ENCODE measurements around the gene PTGFR.

The PTGFR gene

DNA sequence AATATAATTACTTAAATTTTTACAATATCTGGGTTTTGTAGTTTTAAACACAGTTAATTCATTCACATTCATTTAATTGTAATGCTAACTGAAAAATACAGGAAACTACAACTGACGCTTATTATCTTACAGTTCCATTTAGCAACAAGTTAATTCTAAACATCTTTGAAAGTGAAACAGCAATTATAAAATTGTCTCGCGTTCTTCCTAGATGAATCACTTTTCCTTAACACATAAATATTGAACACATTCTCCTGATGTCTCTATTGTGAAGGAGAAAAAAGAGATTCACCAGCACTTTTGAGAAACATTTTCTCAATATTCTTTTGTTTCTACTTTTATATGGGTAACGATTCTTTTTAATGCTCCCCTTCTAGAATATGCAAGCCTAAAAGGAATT is 6.4 kb downstream of the PTGFR start:
- no peaks in the 10 kb centered on the region for H3K9me3 Mint-ChIP-seq
- H3K4me1 Mint-ChIP-seq: no peaks in the 10 kb centered on the region
- H3K27me3 Mint-ChIP-seq: peaks cover 14% of the 10 kb centered on the region
- no peak overlapping the region for H3K4me3 Mint-ChIP-seq
- H3K36me3 Mint-ChIP-seq: no peaks in the 10 kb centered on the region
- H3K27ac Mint-ChIP-seq: no peak overlapping the region

- H3K9me3 Mint-ChIP-seq: no peaks in the 10 kb centered on the region
- no peaks in the 10 kb centered on the region for H3K4me1 Mint-ChIP-seq
- no peak overlapping the region for H3K4me3 Mint-ChIP-seq
- no peak overlapping the region for H3K27ac Mint-ChIP-seq
- no peaks in the 10 kb centered on the region for H3K36me3 Mint-ChIP-seq
- peaks cover 4% of the 10 kb centered on the region for H3K27me3 Mint-ChIP-seq
Measured at GRCh38 chr1:78500529-78500928, 9.8 kb downstream of the PTGFR start.

- H3K27me3 Mint-ChIP-seq: peaks cover 4% of the 10 kb centered on the region
- H3K27ac Mint-ChIP-seq: no peak overlapping the region
- H3K4me3 Mint-ChIP-seq: no peak overlapping the region
- H3K9me3 Mint-ChIP-seq: no peaks in the 10 kb centered on the region
- H3K36me3 Mint-ChIP-seq: no peaks in the 10 kb centered on the region
- H3K4me1 Mint-ChIP-seq: no peaks in the 10 kb centered on the region
Measured at GRCh38 chr1:78501203-78501602, 10.4 kb downstream of the PTGFR start.

- Mint-ChIP-seq H3K27me3 (peaks cover 6% of the 10 kb centered on the region), H3K9me3 (peaks cover 24% of the 10 kb centered on the region), H3K36me3 (peaks cover 2% of the 10 kb centered on the region), H3K4me1 (no peaks in the 10 kb centered on the region), H3K27ac (no peak overlapping the region), H3K4me3 (no peak overlapping the region)
Measured at GRCh38 chr1:78511334-78511733, 20.6 kb downstream of the PTGFR start.

DNA sequence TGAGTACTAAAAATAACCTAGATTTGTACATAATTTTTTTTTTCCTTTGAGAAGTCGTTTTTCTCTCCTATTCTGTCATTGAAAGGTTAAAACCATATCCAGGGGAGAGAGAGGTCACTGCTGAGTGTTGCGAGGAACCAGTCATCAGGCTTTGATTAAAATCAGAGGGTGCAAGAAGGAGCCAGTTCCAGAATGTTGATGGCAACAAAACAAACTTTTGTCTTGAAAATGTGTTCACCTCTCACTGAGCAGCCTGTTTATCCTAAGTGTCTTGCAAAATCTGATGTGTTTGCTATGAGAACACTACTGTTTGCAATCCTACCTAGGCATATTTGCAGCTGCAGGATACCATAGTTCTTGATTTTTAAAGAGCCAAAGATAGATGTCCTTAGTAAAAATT is 25.9 kb downstream of the PTGFR start:
- Mint-ChIP-seq H3K4me1 (no peaks in the 10 kb centered on the region), H3K9me3 (peaks cover 11% of the 10 kb centered on the region), H3K4me3 (no peak overlapping the region), H3K27ac (no peak overlapping the region), H3K36me3 (peaks cover under 1% of the 10 kb centered on the region), H3K27me3 (peaks cover 1% of the 10 kb centered on the region)

DNA sequence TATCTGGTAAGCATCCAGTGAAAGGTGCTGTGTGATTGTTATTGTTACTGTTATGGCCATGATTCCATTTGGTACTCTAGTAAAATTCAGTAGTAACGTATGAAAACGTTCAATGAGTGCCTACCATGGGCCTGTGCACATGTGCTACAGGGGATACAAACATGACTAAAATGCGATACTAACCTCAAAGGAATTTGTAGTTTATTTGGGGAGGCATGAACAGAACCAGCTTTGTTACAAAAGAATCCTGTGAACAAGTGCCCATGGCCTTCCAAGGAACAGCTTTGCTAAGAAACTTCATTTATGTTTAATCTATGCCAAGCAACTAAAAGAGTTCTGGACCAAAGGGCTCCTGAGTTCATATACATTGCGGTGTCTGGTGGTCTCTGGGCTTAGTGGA is 28.7 kb downstream of the PTGFR start:
- Mint-ChIP-seq H3K27ac (no peak overlapping the region), H3K9me3 (no peaks in the 10 kb centered on the region), H3K4me1 (no peaks in the 10 kb centered on the region), H3K4me3 (no peak overlapping the region), H3K36me3 (no peaks in the 10 kb centered on the region), H3K27me3 (peaks cover 3% of the 10 kb centered on the region)

GRCh38 chr1:78520216-78520615 is 29.4 kb downstream of the PTGFR start:
- no peaks in the 10 kb centered on the region for H3K36me3 Mint-ChIP-seq
- H3K4me3 Mint-ChIP-seq: no peak overlapping the region
- no peaks in the 10 kb centered on the region for H3K4me1 Mint-ChIP-seq
- no peaks in the 10 kb centered on the region for H3K9me3 Mint-ChIP-seq
- H3K27me3 Mint-ChIP-seq: peaks cover 3% of the 10 kb centered on the region
- H3K27ac Mint-ChIP-seq: no peak overlapping the region

- H3K4me1 Mint-ChIP-seq: no peaks in the 10 kb centered on the region
- peaks cover 3% of the 10 kb centered on the region for H3K27me3 Mint-ChIP-seq
- H3K4me3 Mint-ChIP-seq: no peak overlapping the region
- no peak overlapping the region for H3K27ac Mint-ChIP-seq
- H3K9me3 Mint-ChIP-seq: no peaks in the 10 kb centered on the region
- no peaks in the 10 kb centered on the region for H3K36me3 Mint-ChIP-seq
Measured at GRCh38 chr1:78520843-78521242, 30.1 kb downstream of the PTGFR start.

DNA sequence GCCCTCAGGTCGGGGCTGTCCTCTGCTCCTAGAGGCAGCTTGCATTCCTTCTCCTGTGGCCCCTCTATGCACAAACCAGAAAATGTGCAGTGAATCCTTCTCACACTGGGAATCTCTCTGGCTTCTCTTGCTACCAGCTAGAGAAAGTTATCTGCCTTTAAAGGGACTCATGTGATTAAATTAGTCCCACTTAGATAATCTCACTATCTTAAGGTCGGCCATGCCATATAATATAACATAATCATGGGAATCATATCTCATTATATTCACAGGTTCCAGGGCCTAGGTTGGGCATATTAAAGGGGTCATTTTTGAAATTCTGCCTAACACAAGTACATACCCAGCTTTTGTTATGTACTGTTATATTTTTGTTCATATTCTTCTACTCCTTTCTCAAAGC is 31.4 kb downstream of the PTGFR start:
- H3K36me3 Mint-ChIP-seq: no peaks in the 10 kb centered on the region
- peaks cover 3% of the 10 kb centered on the region for H3K27me3 Mint-ChIP-seq
- no peak overlapping the region for H3K4me3 Mint-ChIP-seq
- H3K9me3 Mint-ChIP-seq: no peaks in the 10 kb centered on the region
- no peak overlapping the region for H3K27ac Mint-ChIP-seq
- no peaks in the 10 kb centered on the region for H3K4me1 Mint-ChIP-seq

- Mint-ChIP-seq H3K9me3 (no peaks in the 10 kb centered on the region), H3K36me3 (no peaks in the 10 kb centered on the region), H3K4me1 (no peaks in the 10 kb centered on the region), H3K27ac (no peak overlapping the region), H3K4me3 (no peak overlapping the region), H3K27me3 (peaks cover 7% of the 10 kb centered on the region)
Measured at GRCh38 chr1:78526496-78526895, 35.7 kb downstream of the PTGFR start.

DNA sequence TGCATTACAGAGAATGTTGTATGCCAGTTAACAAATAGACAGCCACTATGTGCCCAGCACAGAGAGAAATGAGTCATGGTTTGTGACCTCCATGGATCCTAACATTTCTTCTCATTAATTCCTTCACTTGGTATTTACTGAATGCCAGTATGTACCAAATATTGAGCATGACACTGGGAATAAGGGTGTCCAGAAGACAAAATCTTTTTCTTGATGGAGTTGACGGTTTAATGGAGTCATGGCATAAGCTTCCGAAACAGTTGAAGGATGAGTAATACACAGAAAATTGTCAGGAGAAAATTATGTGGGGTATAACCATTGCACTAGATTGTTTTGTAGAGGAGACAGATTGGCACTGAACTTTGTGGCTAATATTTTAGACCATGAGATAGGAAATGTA is 36.9 kb downstream of the PTGFR start:
- Mint-ChIP-seq H3K4me3 (no peak overlapping the region), H3K9me3 (no peaks in the 10 kb centered on the region), H3K27me3 (peaks cover 7% of the 10 kb centered on the region), H3K27ac (no peak overlapping the region), H3K36me3 (no peaks in the 10 kb centered on the region), H3K4me1 (no peaks in the 10 kb centered on the region)

DNA sequence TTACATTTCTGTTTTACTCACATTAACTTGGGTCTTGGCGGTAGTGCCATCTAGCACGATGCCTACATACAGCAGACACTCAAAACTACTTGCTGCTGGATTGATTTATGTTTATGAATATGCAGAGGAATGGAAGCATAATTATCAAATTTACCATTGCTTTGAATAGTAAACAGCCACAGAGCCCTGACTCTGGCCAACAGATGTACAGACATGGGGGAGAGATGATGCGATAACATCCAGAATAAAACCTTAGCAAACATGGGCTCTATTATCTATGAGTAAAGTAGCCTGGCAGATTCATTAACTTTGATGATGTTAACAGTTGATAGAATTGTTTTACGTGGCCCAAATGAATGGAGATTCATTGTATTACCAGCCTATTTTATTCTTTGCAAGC is 42.8 kb downstream of the PTGFR start:
- H3K36me3 Mint-ChIP-seq: no peaks in the 10 kb centered on the region
- H3K9me3 Mint-ChIP-seq: no peaks in the 10 kb centered on the region
- no peak overlapping the region for H3K27ac Mint-ChIP-seq
- no peak overlapping the region for H3K4me3 Mint-ChIP-seq
- no peaks in the 10 kb centered on the region for H3K4me1 Mint-ChIP-seq
- peaks cover 4% of the 10 kb centered on the region for H3K27me3 Mint-ChIP-seq

- H3K36me3 Mint-ChIP-seq: no peaks in the 10 kb centered on the region
- peaks cover 4% of the 10 kb centered on the region for H3K27me3 Mint-ChIP-seq
- H3K4me3 Mint-ChIP-seq: no peak overlapping the region
- H3K4me1 Mint-ChIP-seq: no peaks in the 10 kb centered on the region
- H3K27ac Mint-ChIP-seq: no peak overlapping the region
- no peaks in the 10 kb centered on the region for H3K9me3 Mint-ChIP-seq
Measured at GRCh38 chr1:78535286-78535685, 44.5 kb downstream of the PTGFR start.

DNA sequence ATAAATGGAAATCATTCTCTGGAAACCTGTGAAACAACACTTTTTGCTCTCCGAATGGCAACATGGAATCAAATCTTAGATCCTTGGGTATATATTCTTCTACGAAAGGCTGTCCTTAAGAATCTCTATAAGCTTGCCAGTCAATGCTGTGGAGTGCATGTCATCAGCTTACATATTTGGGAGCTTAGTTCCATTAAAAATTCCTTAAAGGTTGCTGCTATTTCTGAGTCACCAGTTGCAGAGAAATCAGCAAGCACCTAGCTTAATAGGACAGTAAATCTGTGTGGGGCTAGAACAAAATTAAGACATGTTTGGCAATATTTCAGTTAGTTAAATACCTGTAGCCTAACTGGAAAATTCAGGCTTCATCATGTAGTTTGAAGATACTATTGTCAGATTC is 45.7 kb downstream of the PTGFR start:
- no peaks in the 10 kb centered on the region for H3K4me1 Mint-ChIP-seq
- no peaks in the 10 kb centered on the region for H3K36me3 Mint-ChIP-seq
- no peak overlapping the region for H3K27ac Mint-ChIP-seq
- H3K27me3 Mint-ChIP-seq: peaks cover 4% of the 10 kb centered on the region
- H3K4me3 Mint-ChIP-seq: no peak overlapping the region
- H3K9me3 Mint-ChIP-seq: peaks cover 3% of the 10 kb centered on the region

DNA sequence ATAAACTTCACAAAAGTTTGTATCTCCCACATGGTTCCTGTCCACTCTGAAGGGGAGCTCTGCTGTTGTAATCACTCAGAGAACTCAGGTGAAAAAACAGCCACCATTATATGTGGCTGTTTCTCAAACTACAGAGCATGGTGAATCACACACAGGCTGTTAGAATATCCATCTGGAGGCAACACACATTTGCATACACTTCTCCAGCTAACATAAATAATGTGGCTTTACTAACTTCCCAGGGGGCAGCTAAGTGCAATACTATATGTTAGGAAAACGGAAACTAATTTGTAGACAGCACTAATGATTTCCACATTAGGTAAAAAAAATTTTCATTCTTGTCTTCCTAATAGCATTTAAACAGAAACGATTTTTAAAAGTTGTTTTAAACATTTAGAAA is 49.3 kb downstream of the PTGFR start:
- Mint-ChIP-seq H3K27me3 (peaks cover 7% of the 10 kb centered on the region), H3K4me3 (no peak overlapping the region), H3K36me3 (no peaks in the 10 kb centered on the region), H3K4me1 (no peaks in the 10 kb centered on the region), H3K27ac (no peak overlapping the region), H3K9me3 (peaks cover 18% of the 10 kb centered on the region)

GRCh38 chr1:78541479-78541878 is 50.7 kb downstream of the PTGFR start:
- H3K36me3 Mint-ChIP-seq: no peaks in the 10 kb centered on the region
- H3K27me3 Mint-ChIP-seq: peaks cover 7% of the 10 kb centered on the region
- peaks cover 18% of the 10 kb centered on the region for H3K9me3 Mint-ChIP-seq
- H3K27ac Mint-ChIP-seq: no peak overlapping the region
- no peaks in the 10 kb centered on the region for H3K4me1 Mint-ChIP-seq
- no peak overlapping the region for H3K4me3 Mint-ChIP-seq

- Mint-ChIP-seq H3K27ac (no peak overlapping the region), H3K9me3 (peaks cover 18% of the 10 kb centered on the region), H3K27me3 (peaks cover 8% of the 10 kb centered on the region), H3K36me3 (no peaks in the 10 kb centered on the region), H3K4me3 (no peak overlapping the region), H3K4me1 (no peaks in the 10 kb centered on the region)
Measured at GRCh38 chr1:78543941-78544643, 53.3 kb downstream of the PTGFR start.
